Measurements from ENCODE around the gene SMAD3. TPM values are rescaled to one million over a fixed set of nuclear protein-coding genes. Genes with fewer than 3 reads are reported as not detected.

The SMAD3 gene
- total and polyA plus RNA-seq, 2 donors (not counting 1 experiment from before 2014, with no cell fraction given) = 55.9 to 163 TPM

GRCh38 chr15:67103869-67104268, 38.5 kb downstream of the SMAD3 start:
- H3K4me3 ChIP-seq (ENCODE audit: control extremely low read depth in 1 of 5, extremely low read depth in 1 of 5, insufficient read depth in 1 of 5, low read depth in 2 of 5, low read length in 4 of 5) = no peak overlapping the region
- H4K20me1 ChIP-seq (ENCODE audit: control insufficient read depth, insufficient read depth, low read length, poor library complexity, severe bottlenecking) = no peaks in the 10 kb centered on the region
- Mint-ChIP-seq H3K4me1 (peaks cover 11% of the 10 kb centered on the region), H3K9me3 (ENCODE audit: insufficient read depth) (no peaks in the 10 kb centered on the region), H3K27ac (peak overlapping the region; percentile 87), H3K27me3 (no peaks in the 10 kb centered on the region), H3K4me3 (no peak overlapping the region)
- H3K4me1 ChIP-seq (ENCODE audit: control insufficient read depth in 2 of 2, insufficient read depth in 2 of 2, low read length in 2 of 2) = peaks cover 98 to 99% of the 10 kb centered on the region in 2 donors
- DNase-seq (no peak), ATAC-seq (ENCODE audit: low read depth) (no peak)
- H3K9ac ChIP-seq (ENCODE audit: low read length) = peak overlapping the region; percentile 8
- intact Hi-C loops (cut with micrococcal nuclease) = no loop called here
- TF ChIP-seq EZH2 (IDR thresholded peaks at IDR 0.05; ENCODE audit: borderline replicate concordance, insufficient read depth, low read depth, low read length, poor library complexity, severe bottlenecking) (no peak), CTCF (IDR thresholded peaks at IDR 0.05) (no peak)
- no peaks in the 10 kb centered on the region for H3K27me3 ChIP-seq (replicated peaks in 1 of 4; ENCODE audit: control extremely low read depth in 1 of 4, control insufficient read depth in 3 of 4, insufficient read depth in 4 of 4, low read length in 3 of 4)
- H3K4me2 ChIP-seq (replicated peaks; ENCODE audit: low read depth, low read length, poor library complexity, severe bottlenecking) = peak overlapping the region; percentile 72
- peak overlapping the region; percentile 97 to 98 for H3K27ac ChIP-seq (ENCODE audit: low read length in 2 of 2)
- H3K9me3 ChIP-seq (ENCODE audit: control extremely low read depth in 1 of 3, control insufficient read depth in 2 of 3, insufficient read depth in 1 of 3, low read length in 2 of 3) = no peaks in the 10 kb centered on the region
- peaks cover 2 to 29% of the 10 kb centered on the region in 2 experiments for H3K36me3 ChIP-seq (replicated peaks in 1 of 2; ENCODE audit: control extremely low read depth in 1 of 2, control insufficient read depth in 1 of 2, extremely low read depth in 1 of 2, insufficient read depth in 2 of 2, low read length in 1 of 2)
- CTCF ChIA-PET = interaction anchor here (0.6 to 8.3 kb wide), 9 partner anchors 11 to 125 kb away, joined by 3 to 109 read pairs (median 4); partner anchors contain the start of gene SMAD3
- peaks cover 99% of the 10 kb centered on the region for H3K79me2 ChIP-seq (ENCODE audit: control insufficient read depth, insufficient read depth, low read length)
- POLR2A ChIA-PET = interaction anchor here (4.4 kb wide), 1 partner anchor 15 kb away, joined by 40 read pairs; no protein-coding TSS in a partner anchor
- no peak overlapping the region for H2AFZ ChIP-seq (ENCODE audit: insufficient read depth, low read depth, low read length, poor library complexity, severe bottlenecking)
- WGBS (ENCODE audit: insufficient coverage) = 41% methylated on average over 8 of the region's 11 CpGs

DNA sequence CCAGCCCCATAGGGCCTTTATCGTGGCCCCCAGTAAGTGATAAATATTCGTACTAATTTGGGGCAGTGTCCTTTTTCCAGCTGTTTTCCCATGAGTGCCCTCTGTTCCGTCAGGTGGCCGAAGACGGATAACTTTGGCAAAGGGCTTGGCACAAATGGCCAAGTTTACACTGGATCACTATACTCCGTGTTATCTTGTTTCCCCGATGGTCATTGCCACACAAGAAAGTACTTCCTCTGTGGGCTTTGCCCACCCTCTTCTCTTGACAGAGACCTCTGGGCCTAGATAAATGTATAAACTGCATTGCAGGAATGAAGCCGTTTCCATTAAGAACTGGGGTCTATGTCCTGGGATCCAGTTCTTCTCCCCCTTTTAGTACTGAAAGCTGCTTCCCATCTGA, 39.1 kb downstream of the SMAD3 start:
- Mint-ChIP-seq H3K27ac (peak overlapping the region; percentile 87), H3K4me3 (peak overlapping the region; percentile 33), H3K4me1 (peaks cover 5% of the 10 kb centered on the region), H3K27me3 (no peaks in the 10 kb centered on the region), H3K9me3 (ENCODE audit: insufficient read depth) (no peaks in the 10 kb centered on the region)
- ChIA-PET POLR2A (interaction anchor here (0.8 to 4.4 kb wide), 2 partner anchors 11 to 14 kb away, joined by 4 to 40 read pairs; no protein-coding TSS in a partner anchor), CTCF (interaction anchor here (0.6 to 8.3 kb wide), 5 partner anchors 12 to 158 kb away, joined by 3 to 109 read pairs (median 4); no protein-coding TSS in a partner anchor)
- no peak overlapping the region for H2AFZ ChIP-seq (ENCODE audit: insufficient read depth, low read depth, low read length, poor library complexity, severe bottlenecking)
- WGBS (ENCODE audit: insufficient coverage) = 67% methylated on average over 6 of the region's 8 CpGs
- H3K9me3 ChIP-seq (ENCODE audit: control extremely low read depth in 1 of 3, control insufficient read depth in 2 of 3, insufficient read depth in 1 of 3, low read length in 2 of 3) = no peaks in the 10 kb centered on the region
- peak overlapping the region; percentile 97 to 98 for H3K27ac ChIP-seq (ENCODE audit: low read length in 2 of 2)
- H3K4me3 ChIP-seq (ENCODE audit: control extremely low read depth in 1 of 5, extremely low read depth in 1 of 5, insufficient read depth in 1 of 5, low read depth in 2 of 5, low read length in 4 of 5) = no peak overlapping the region
- TF ChIP-seq CTCF (IDR thresholded peaks at IDR 0.05) (no peak), EZH2 (IDR thresholded peaks at IDR 0.05; ENCODE audit: borderline replicate concordance, insufficient read depth, low read depth, low read length, poor library complexity, severe bottlenecking) (no peak)
- DNase-seq = no peak
- H3K79me2 ChIP-seq (ENCODE audit: control insufficient read depth, insufficient read depth, low read length) = peaks cover 99% of the 10 kb centered on the region
- no peaks in the 10 kb centered on the region for H4K20me1 ChIP-seq (ENCODE audit: control insufficient read depth, insufficient read depth, low read length, poor library complexity, severe bottlenecking)
- H3K9ac ChIP-seq (ENCODE audit: low read length) = peak overlapping the region; percentile 8
- no peak for ATAC-seq (ENCODE audit: low read depth)
- peak overlapping the region; percentile 72 for H3K4me2 ChIP-seq (replicated peaks; ENCODE audit: low read depth, low read length, poor library complexity, severe bottlenecking)
- H3K4me1 ChIP-seq (ENCODE audit: control insufficient read depth in 2 of 2, insufficient read depth in 2 of 2, low read length in 2 of 2) = peaks cover 98 to 99% of the 10 kb centered on the region in 2 donors
- H3K27me3 ChIP-seq (replicated peaks in 1 of 4; ENCODE audit: control extremely low read depth in 1 of 4, control insufficient read depth in 3 of 4, insufficient read depth in 4 of 4, low read length in 3 of 4) = no peaks in the 10 kb centered on the region
- intact Hi-C loops (cut with micrococcal nuclease) = no loop called here
- peaks cover 2 to 26% of the 10 kb centered on the region in 2 experiments for H3K36me3 ChIP-seq (replicated peaks in 1 of 2; ENCODE audit: control extremely low read depth in 1 of 2, control insufficient read depth in 1 of 2, extremely low read depth in 1 of 2, insufficient read depth in 2 of 2, low read length in 1 of 2)
